HEK293 (cell line): ENCODE data around the gene RAD51C.

Experiments
- CTCF ChIA-PET: fragments of 350-600 bp; formaldehyde crosslinking; extraction: SDS; loops from one replicate; lab custom pipeline; 2021; ENCODE audit warnings: antibody characterized with exemption; lab: Yijun Ruan, JAX
- POLR2A ChIA-PET: fragments of 300-600 bp; formaldehyde crosslinking; extraction: SDS; loops from one replicate; lab custom pipeline; 2020; ENCODE audit warnings: antibody characterized with exemption, inconsistent platforms; lab: Yijun Ruan, JAX
- H3K27ac ChIP-seq: fragments of 200-500 bp; sonication (Bioruptor generic); 2 replicates; pipeline ENCODE4 v1.5.1; 2014; ENCODE audit warnings: low read depth, low read length, control low read depth, inconsistent platforms; ENCODE audit errors: extremely low read depth
- H3K36me3 ChIP-seq, 2 experiments: fragments of 200-500 bp in 1 of 2; sonication (Bioruptor generic) in 1 of 2; 1 replicate in 1 of 2; 2 replicates in 1 of 2; pipeline ENCODE4 v1.5.1; 2014 to 2017; ENCODE audit warnings: inconsistent platforms in 2 of 2, low read length in 2 of 2; ENCODE audit not compliant: control insufficient read depth in 2 of 2, insufficient read depth in 1 of 2
- H3K4me1 ChIP-seq: fragments of 200-500 bp; sonication (Bioruptor generic); 2 replicates; pipeline ENCODE4 v1.5.1; 2014; ENCODE audit warnings: mild to moderate bottlenecking, low read length, inconsistent platforms; ENCODE audit not compliant: control insufficient read depth, insufficient read depth
- H3K4me3 ChIP-seq: 2 replicates; pipeline ENCODE4 v1.5.1; 2011; ENCODE audit warnings: low read depth, mild to moderate bottlenecking, control low read depth, low read length, moderate library complexity
- H3K9me3 ChIP-seq: fragments of 200-500 bp; sonication (Bioruptor generic); 2 replicates; pipeline ENCODE4 v1.5.1; 2014; ENCODE audit warnings: low read depth, low read length, inconsistent platforms; ENCODE audit not compliant: control insufficient read depth, insufficient read depth
- HOXA7 ChIP-seq: sonication (generic); formaldehyde crosslinking; IDR thresholded peaks from 2 replicates; pipeline ENCODE4 v1.8.1; 2022; ENCODE audit warnings: missing genetic modification reagents, borderline replicate concordance
- PRDM10 ChIP-seq: fragments of 450-650 bp; formaldehyde crosslinking; IDR thresholded peaks from 2 replicates; pipeline ENCODE4 v1.5.1; 2016; ENCODE audit warnings: missing biosample characterization, missing genetic modification characterization
- SP2 ChIP-seq: fragments of 450-650 bp; formaldehyde crosslinking; IDR thresholded peaks from 2 replicates; pipeline ENCODE4 v1.5.1; 2016; ENCODE audit warnings: missing biosample characterization, missing genetic modification characterization
- YY2 ChIP-seq: fragments of 450-650 bp; formaldehyde crosslinking; IDR thresholded peaks from 2 replicates; pipeline ENCODE4 v1.5.1; 2016; ENCODE audit warnings: missing biosample characterization, missing genetic modification characterization
- ZBTB11 ChIP-seq: fragments of 450-650 bp; formaldehyde crosslinking; conservative IDR thresholded peaks from 2 replicates; pipeline ENCODE4 v1.5.1; 2016; ENCODE audit warnings: low read depth, missing biosample characterization, missing genetic modification characterization
- ZBTB17 ChIP-seq: fragments of 450-650 bp; formaldehyde crosslinking; IDR thresholded peaks from 2 replicates; pipeline ENCODE4 v1.5.1; 2016; ENCODE audit warnings: missing biosample characterization, missing genetic modification characterization
- ZBTB21 ChIP-seq: fragments of 450-650 bp; formaldehyde crosslinking; IDR thresholded peaks from 2 replicates; pipeline ENCODE4 v1.5.1; 2017; ENCODE audit warnings: missing biosample characterization, missing genetic modification characterization
- ZBTB48 ChIP-seq: fragments of 450-650 bp; formaldehyde crosslinking; IDR thresholded peaks from 2 replicates; pipeline ENCODE4 v1.5.1; 2016; ENCODE audit warnings: missing biosample characterization, missing genetic modification characterization
- ZBTB7A ChIP-seq: fragments of 450-650 bp; formaldehyde crosslinking; IDR thresholded peaks from 2 replicates; pipeline ENCODE4 v1.5.1; 2016; ENCODE audit warnings: low read depth, missing biosample characterization, missing genetic modification characterization
- ZFP37 ChIP-seq: fragments of 450-650 bp; formaldehyde crosslinking; IDR thresholded peaks from 2 replicates; pipeline ENCODE4 v1.5.1; 2016; ENCODE audit warnings: missing biosample characterization, missing genetic modification characterization
- ZNF140 ChIP-seq: fragments of 450-650 bp; formaldehyde crosslinking; IDR thresholded peaks from 2 replicates; pipeline ENCODE4 v1.5.1; 2016; ENCODE audit warnings: missing biosample characterization, missing genetic modification characterization
- ZNF148 ChIP-seq: fragments of 450-650 bp; formaldehyde crosslinking; IDR thresholded peaks from 2 replicates; pipeline ENCODE4 v1.5.0; 2017; ENCODE audit warnings: missing biosample characterization, missing genetic modification characterization, borderline replicate concordance
- ZNF341 ChIP-seq: fragments of 450-650 bp; formaldehyde crosslinking; IDR thresholded peaks from 2 replicates; pipeline ENCODE4; 2016; ENCODE audit warnings: low read depth, missing biosample characterization, missing genetic modification characterization
- ZNF354C ChIP-seq: fragments of 450-650 bp; formaldehyde crosslinking; IDR thresholded peaks from 2 replicates; pipeline ENCODE4 v1.5.1; 2016; ENCODE audit warnings: missing biosample characterization, missing genetic modification characterization, low read depth, borderline replicate concordance
- ZNF560 ChIP-seq: fragments of 450-650 bp; formaldehyde crosslinking; IDR thresholded peaks from 2 replicates; pipeline ENCODE4 v1.5.1; 2017; ENCODE audit warnings: missing biosample characterization, missing genetic modification characterization, borderline replicate concordance
- ZNF621 ChIP-seq: fragments of 450-650 bp; formaldehyde crosslinking; IDR thresholded peaks from 2 replicates; pipeline ENCODE4 v1.5.1; 2017; ENCODE audit warnings: missing biosample characterization, missing genetic modification characterization
- ZNF629 ChIP-seq: fragments of 450-650 bp; formaldehyde crosslinking; IDR thresholded peaks from 2 replicates; pipeline ENCODE4 v1.5.1; 2017; ENCODE audit warnings: missing biosample characterization, missing genetic modification characterization
- ZSCAN18 ChIP-seq: fragments of 450-650 bp; formaldehyde crosslinking; IDR thresholded peaks from 2 replicates; pipeline ENCODE4 v1.5.1; 2016; ENCODE audit warnings: missing biosample characterization, missing genetic modification characterization
- ZSCAN5A ChIP-seq: fragments of 450-650 bp; formaldehyde crosslinking; IDR thresholded peaks from 2 replicates; pipeline ENCODE4 v1.5.1; 2016; ENCODE audit warnings: missing biosample characterization, missing genetic modification characterization

Gene RAD51C

GRCh38 chr17:58734040-58734439 lies 41.6 kb downstream of the RAD51C start:
- no peaks in the 10 kb centered on the region for H3K9me3 ChIP-seq
- no peak overlapping the region for H3K4me3 ChIP-seq
- ChIA-PET POLR2A (interaction anchor here (0.6 kb wide), 1 partner anchor 145 kb away, joined by 3 read pairs; no protein-coding TSS in a partner anchor), CTCF (interaction anchor here (1.2 kb wide), 1 partner anchor 23 kb away, joined by 7 read pairs; no protein-coding TSS in a partner anchor)
- TF ChIP-seq ZNF140 (tag by site-specific recombination) (no peak), PRDM10 (no peak), ZBTB7A (tag by site-specific recombination) (no peak), SP2 (no peak), ZNF148 (tag by site-specific recombination) (no peak), ZSCAN18 (tag by site-specific recombination) (no peak), ZNF341 (no peak), ZBTB11 (tag by site-specific recombination) (no peak), HOXA7 (no peak), ZFP37 (tag by site-specific recombination) (no peak), ZBTB48 (no peak), ZNF621 (tag by site-specific recombination) (no peak), ZBTB17 (tag by site-specific recombination) (no peak), YY2 (tag by site-specific recombination) (no peak), ZNF560 (tag by site-specific recombination) (no peak), ZNF354C (tag by site-specific recombination) (no peak), ZNF629 (tag by site-specific recombination) (no peak), ZSCAN5A (tag by site-specific recombination) (no peak), ZBTB21 (no peak)
- no peaks in the 10 kb centered on the region for H3K4me1 ChIP-seq
- H3K36me3 ChIP-seq = peaks cover 17 to 41% of the 10 kb centered on the region in 2 experiments
- no peak overlapping the region for H3K27ac ChIP-seq
